DMS53 (cell line): ENCODE data around the gene BARX1.
"Not testable (repeated sequence)": the region's sequence is repeated elsewhere in the genome, so short reads cannot be mapped to it uniquely, and the experiment has no call there.

Source experiments
- DNase-seq: peaks from one replicate; lab custom pipeline; 2025; lab: John Stamatoyannopoulos, UW

BARX1 gene

DNA sequence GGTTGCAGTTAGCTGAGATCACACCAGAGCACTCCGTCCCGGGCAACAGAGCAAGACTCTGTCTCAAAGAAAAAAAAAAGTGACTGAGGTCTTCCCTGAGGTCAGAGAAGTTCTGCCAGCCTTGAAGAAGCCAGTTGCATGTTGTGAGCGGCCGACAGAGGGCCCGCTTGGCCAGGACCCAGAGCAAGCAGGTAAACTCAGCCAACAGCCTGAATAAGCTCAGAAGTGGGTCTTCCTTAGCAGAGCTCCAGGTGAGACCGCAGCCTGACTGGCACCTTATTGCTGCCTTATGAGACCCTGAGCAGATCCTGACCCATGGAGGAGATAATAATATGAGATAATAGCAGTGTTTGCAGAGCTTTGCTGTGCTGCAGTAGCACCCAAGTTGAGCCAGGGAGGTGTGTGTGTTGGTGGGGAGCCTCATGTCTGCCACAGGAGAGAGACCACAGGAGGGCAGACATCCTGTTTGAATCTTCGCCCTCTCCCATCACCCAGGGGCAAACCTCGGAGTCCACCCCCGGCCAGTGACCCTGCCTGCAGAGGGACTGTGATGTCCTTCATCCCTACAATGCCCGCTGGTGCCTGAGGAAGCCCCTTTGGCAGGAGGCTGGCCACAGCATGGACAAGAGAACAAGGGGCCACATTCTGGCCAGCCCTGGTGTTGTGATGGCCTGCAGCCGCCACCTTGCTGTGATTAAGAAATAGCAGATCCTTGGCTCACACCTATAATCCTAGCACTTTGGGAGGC lies 10.8 kb upstream of the BARX1 start:
- DNase-seq = no peak

DNA sequence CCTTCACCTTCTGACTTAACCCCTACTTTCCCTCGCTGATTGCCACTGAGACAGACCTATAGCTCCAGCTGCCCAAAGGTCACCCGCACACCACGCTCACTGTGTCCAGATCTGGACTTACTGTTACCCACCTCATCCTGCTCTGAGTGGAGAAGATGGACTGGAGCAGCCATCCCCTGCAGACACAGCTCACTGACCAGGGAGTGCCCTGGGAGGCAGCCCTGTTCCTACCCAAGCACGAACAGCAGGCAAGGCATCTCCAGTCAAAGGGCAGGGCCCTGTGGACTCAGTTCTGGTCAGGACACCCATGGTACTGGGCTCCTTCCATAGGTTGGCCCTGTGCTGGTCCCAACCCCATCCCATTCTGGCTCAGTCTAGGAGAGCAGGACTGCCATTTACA lies 9.5 kb upstream of the BARX1 start:
- DNase-seq = no peak

- no peak for DNase-seq
Observed at GRCh38 chr9:93963969-93964368, 8.8 kb upstream of the BARX1 start.

GRCh38 chr9:93963489-93963888 lies 8.3 kb upstream of the BARX1 start:
- not testable (repeated sequence) for DNase-seq

DNA sequence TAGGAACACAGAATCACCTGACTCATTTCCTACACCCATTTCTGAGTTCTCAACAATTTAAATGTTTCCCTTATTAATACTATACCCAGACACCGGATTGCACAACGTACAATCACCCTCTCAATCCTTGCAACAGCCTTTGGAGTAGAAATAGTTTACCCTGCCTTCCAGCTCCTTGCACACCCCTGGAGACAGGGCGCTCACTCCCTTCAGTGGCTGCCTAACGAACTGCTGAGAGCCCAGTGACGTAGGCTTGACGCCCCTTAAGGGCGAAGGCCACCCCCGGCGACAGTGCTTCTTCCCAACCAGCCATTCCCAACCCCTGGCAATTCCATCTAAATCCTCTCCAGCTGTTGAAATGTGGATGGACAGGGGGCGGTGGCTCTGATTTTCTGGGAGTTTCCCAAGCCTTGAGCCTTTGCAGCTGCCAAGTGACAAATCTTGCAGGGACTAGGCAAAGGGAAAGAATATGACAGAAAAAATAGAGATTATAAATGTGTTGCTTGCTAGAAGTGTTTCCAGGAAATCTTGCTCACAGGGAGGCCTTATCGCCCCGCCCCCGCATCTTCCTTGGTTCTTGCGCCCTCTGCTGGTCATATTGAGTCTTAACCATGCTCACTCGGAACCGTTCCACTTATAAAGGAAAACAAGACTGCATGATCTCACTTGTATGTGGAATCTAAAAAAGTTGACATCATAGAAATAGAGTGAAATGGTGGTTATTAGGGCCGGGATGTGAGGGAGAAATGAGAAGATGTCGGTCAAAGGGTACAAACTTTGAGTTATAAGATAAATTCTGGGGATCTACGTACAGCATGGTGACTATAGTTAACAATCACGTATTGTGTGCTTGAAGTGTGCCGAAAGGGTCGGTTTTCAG lies 7.6 kb upstream of the BARX1 start:
- DNase-seq = peak; percentile 89

DNA sequence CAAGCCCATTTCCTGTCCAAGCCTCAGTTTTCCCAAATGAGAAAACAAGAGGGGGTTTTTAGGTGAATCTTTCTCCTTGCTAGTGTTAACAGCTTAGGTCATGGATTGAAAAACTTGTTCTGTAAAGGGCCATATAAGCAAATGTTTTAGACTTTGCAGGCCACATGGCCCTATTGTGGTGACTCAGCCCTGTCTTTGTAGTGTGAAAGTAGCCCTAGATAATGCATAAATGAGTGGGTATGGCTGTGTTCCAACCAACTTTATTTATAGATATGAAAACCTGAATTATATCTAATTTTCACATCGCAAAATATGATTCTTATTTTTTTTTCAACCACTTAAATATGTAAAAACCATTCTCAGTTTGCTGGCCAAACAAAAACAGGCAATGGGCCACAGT lies 6.9 kb upstream of the BARX1 start:
- DNase-seq = peak; percentile 63

- DNase-seq = peak; percentile 61
Observed at GRCh38 chr9:93960971-93961841, 6.1 kb upstream of the BARX1 start.

DNA sequence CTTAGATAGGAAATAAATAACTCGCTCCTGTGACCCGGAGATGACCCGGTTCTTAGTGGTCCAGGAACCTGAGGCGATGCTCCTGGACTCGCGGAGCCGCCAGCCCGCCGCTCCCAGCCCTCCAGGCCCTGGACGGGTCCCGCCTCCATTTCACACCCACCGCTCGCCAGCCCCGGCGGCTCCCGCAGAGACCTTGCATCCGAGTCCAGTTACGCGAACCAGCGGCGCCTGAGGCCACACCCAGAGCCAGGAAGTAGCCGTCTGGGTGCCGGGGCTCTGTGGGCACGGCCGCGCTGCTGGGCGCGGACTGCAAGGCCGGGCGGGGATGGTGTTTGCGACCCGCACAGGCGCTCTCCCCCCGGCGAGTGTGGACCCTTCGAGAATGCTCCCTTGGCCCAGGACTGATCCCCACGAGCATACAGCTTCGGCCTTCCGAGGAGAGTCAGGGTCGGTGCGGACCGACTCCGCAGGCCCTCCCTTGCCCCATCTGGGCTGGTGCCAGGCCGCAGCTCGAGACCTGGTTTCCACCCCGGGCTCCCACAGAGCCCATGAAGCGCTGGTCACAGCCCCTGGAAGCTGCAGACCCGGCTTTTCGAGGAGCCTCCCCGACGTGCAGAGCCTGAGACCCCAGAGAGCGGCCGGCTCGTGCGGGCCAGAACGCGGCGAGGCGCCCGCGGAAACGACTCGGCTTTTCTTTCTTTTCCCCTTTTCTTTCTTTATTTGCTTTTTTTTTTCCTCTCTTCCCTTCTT lies 5.2 kb upstream of the BARX1 start:
- no peak for DNase-seq

- no peak for DNase-seq
Observed at GRCh38 chr9:93959739-93960154, 4.6 kb upstream of the BARX1 start.

DNA sequence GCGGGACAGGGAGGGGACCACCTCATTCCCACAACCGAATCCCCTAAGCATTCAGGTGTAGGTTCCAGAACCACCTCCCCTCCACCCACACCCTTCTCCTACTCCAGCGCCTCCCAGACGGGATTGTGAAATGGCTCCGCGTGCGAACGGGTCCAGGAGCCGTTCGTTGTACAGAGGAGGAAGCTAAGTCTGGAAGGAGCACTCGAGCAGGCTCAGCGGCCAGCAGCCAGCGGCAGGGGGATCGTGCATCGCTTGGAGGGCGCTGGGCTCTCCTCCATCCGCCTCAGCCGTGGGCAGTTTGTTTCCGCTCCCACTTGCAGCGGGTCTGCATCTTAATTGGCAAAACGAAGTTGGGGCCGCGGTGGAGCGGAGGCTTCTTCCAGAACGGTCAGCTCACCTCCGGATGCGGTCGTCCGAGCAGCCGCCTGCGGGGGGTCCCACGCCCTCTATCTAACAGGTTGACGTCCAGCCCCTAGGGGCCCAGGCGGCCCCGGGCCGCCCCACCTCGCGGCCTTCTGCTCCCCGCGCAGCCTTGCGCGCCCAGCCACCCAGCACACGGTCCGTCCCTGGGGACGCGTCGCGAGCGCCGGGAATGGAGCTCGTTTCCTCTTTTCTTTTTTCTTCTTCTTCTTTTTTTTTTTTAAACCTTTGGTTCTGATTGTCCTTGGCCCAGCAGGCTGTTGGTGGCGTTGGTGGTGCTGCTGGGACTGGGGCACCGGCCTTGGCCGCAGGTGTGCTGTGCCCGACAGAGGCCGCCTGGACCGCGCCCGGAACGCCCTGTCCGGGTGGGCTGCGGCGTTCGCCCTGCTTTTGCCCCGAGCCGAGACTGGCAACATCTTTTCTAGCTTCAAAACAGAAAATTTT lies 3.9 kb upstream of the BARX1 start:
- DNase-seq = peak; percentile 69

GRCh38 chr9:93958121-93958818 lies 3.1 kb upstream of the BARX1 start:
- DNase-seq = peak; percentile 81

GRCh38 chr9:93955981-93956784 lies 1.0 kb upstream of the BARX1 start:
- peak; percentile 18 for DNase-seq

- peak; percentile 62 for DNase-seq
Observed at GRCh38 chr9:93954434-93955061, 607 bp downstream of the BARX1 start.

DNA sequence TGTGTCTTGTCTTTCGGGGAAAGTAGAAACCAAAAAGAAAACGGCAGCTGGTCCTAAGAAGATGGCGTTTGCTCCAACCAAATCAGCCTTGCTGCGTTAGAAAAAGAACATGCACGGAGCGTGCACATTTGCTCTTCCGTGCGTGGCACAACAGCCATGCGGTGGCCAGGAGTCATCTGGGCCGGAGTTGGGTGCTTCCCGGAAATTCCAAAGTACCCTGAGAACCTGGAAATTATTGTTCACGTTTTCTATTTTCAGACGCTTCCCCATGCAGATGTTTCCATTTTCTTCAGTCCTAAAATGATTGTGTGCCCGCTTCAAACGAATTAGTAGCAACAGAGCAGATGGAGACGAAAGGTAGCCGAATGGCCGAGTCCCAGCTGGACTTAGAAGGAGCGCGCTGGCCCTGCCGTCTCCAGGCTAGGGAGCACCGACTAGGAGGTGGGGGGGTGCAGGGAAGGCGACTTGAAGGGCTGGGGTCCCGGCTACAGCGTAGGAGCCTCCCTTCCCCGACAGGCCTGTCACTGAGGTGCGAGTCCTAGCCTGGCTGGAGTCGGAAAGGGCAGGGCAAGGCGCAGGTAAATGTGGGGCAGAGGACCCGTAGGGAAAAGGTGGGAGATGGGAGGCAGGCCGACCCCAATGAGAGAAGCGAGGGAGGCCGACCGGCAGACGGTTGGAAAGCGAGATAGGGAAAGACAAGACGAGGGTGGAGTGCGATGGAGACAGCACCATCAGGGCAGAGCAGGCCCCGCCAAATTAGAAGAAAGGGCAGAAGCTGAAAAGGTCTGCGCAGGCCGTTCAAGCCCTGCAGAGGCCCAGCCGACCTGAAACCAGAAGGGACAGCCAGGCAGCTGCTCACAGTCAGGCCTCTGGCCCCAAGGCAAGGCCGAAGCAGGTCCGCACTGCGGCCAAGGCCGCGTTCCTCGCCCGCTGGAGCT lies 1.4 kb downstream of the BARX1 start:
- DNase-seq = no peak

- no peak for DNase-seq
Observed at GRCh38 chr9:93952784-93953495, 2.2 kb downstream of the BARX1 start.

DNA sequence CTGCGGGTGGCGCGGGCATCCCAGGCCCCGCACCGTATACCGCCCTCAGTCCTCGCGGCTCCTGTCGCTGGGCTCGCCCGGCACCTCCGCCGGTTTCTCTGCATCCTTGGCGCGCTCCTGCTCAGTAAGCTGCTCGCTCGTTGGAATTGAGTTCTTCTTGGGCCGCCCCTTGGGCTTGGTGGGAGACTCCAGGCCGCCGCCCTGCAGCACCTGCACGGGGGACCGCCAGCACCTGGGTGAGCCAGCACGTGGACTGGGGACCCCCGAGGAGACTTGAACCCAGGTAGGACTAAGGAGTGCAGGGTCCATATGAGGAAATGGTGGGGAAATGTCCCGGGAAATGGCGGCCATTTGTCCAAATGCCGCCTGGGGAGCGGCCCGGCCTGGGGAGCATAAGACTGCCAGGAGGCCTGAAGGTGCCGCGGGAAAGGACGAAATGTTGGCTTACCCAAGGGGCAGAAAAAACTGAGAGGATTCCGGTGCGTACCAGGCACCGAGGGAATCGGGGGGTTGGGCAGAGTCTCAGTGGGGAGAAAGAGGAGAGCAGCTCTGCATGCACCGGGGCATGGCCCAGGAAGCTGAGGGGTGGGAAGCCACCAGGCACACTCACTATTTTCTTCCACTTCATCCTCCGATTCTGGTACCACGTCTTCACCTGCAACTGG lies 2.9 kb downstream of the BARX1 start:
- no peak for DNase-seq
